Activated CD8-positive, alpha-beta memory T cell treated with anti-CD3 and anti-CD28 coated beads, Interleukin-2, amount 10 ng/mL, durations not matched to agents 7 days and 5 days (primary cell): ENCODE results near the gene LCTL. TPM values are rescaled to one million over a fixed set of nuclear protein-coding genes. Genes with fewer than 3 reads are reported as not detected.

Experiments
- ATAC-seq: fragments of 150-1000 bp; cut with Tn5 transposase; one replicate; pipeline ENCODE4 v1.10.0; 2021; ENCODE audit warnings: moderate library complexity
- CTCF ChIA-PET: fragments of 350-600 bp; sonication (Branson Sonifier 250); formaldehyde crosslinking; loops from one replicate; lab custom pipeline; 2021; ENCODE audit warnings: antibody characterized with exemption; lab: Charles Lee
- DNase-seq: peaks from one replicate; pipeline ENCODE4 v3.0.0-alpha.2; 2020
- H3K27ac Mint-ChIP-seq: one replicate; pipeline ENCODE4 v1.8.0; 2021; ENCODE audit warnings: mild to moderate bottlenecking, mixed read lengths
- H3K27me3 Mint-ChIP-seq: one replicate; pipeline ENCODE4 v1.8.0; 2021; ENCODE audit warnings: mixed read lengths
- H3K36me3 Mint-ChIP-seq: one replicate; pipeline ENCODE4 v1.8.0; 2021; ENCODE audit warnings: mild to moderate bottlenecking, mixed read lengths
- H3K4me1 Mint-ChIP-seq: one replicate; pipeline ENCODE4 v1.8.0; 2021; ENCODE audit warnings: mixed read lengths
- H3K4me3 Mint-ChIP-seq: one replicate; pipeline ENCODE4 v1.8.0; 2021; ENCODE audit warnings: mild to moderate bottlenecking, moderate library complexity, mixed read lengths
- H3K9me3 Mint-ChIP-seq: one replicate; pipeline ENCODE4 v1.8.0; 2022; ENCODE audit warnings: low read depth, mixed read lengths
- total RNA-seq, 2 experiments: library from RNA; stranded (reverse); gene quantifications; one replicate each; pipeline ENCODE4 v1.2.3, GENCODE V29; 2021

LCTL gene
- not detected for total RNA-seq

- Mint-ChIP-seq H3K27ac (no peak within 1 kb of the TSS), H3K9me3 (no peaks in the 10 kb centered on the region), H3K36me3 (no peaks in the 10 kb centered on the region), H3K27me3 (no peaks in the 10 kb centered on the region), H3K4me3 (no peak within 1 kb of the TSS), H3K4me1 (peaks cover 7% of the 10 kb centered on the region)
- DNase-seq (no peak), ATAC-seq (no peak)
- CTCF ChIA-PET: interaction anchor here (1.1 to 1.8 kb wide), 8 partner anchors 9 to 286 kb away, joined by 3 to 5 read pairs (median 4); no protein-coding TSS in a partner anchor
Measured at GRCh38 chr15:66565741-66566144, at the start of gene LCTL. Gene LCTL, minus strand, starts transcription at chr15:66565998. Its CDS starts 633 bp downstream, at chr15:66565365.

DNA sequence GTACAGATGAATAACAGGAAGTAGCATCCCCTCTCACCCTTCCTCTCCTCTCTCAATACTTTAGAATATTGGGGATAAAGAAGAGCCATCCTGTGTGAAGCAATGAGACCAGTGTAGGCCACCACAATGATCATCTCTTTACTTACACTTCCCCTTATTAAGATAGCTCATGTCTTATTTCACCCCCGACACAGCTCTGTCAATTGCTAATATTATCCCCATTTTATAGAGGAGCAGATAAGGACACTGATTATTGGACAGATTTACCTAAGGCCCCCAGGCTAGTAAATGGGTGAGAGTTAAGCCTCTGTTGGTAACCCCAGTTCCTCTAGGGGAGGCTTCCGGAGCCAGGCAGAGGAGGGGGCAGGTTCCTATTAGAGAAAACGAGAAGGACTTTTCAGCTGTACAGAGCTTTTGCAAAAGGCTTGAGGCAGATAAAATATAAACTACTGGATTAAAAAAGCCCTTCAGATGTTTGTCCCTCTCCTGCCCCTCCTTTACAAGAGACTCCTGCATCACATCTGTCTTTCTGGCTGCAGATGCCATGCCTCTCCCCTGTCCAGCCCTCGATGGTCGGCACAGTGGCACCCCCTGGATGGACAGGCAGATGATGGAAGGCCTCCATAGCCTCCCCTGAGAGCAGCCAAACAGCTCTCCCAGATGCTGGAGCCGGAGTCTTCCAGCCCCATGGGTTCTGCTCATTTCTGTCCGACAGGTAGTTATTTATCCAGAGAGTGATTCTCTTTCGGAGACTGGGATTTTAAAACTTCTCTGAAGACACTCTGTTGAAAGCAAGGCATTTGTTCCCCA lies 49.4 kb upstream of the LCTL start:
- CTCF ChIA-PET: interaction anchor here (0.8 to 1.9 kb wide), 3 partner anchors 11 to 236 kb away, joined by 3 to 7 read pairs (median 3); no protein-coding TSS in a partner anchor
- no peak overlapping the region for H3K27ac Mint-ChIP-seq
- H3K27me3 Mint-ChIP-seq: no peaks in the 10 kb centered on the region
- H3K9me3 Mint-ChIP-seq: no peaks in the 10 kb centered on the region
- DNase-seq (no peak), ATAC-seq (no peak)
- peaks cover 9% of the 10 kb centered on the region for H3K4me1 Mint-ChIP-seq
- no peak overlapping the region for H3K4me3 Mint-ChIP-seq
- no peaks in the 10 kb centered on the region for H3K36me3 Mint-ChIP-seq

- Mint-ChIP-seq H3K9me3 (no peaks in the 10 kb centered on the region), H3K4me3 (no peak overlapping the region), H3K27ac (no peak overlapping the region), H3K27me3 (no peaks in the 10 kb centered on the region), H3K36me3 (no peaks in the 10 kb centered on the region), H3K4me1 (peaks cover 9% of the 10 kb centered on the region)
- no peak for DNase-seq
- no peak for ATAC-seq
- CTCF ChIA-PET: interaction anchor here (0.8 to 1.9 kb wide), 3 partner anchors 9 to 237 kb away, joined by 3 to 7 read pairs (median 3); no protein-coding TSS in a partner anchor
Measured at GRCh38 chr15:66614456-66614855, 48.7 kb upstream of the LCTL start.

GRCh38 chr15:66613743-66614142 lies 47.9 kb upstream of the LCTL start:
- peak overlapping the region; percentile 75 for H3K27ac Mint-ChIP-seq
- H3K4me1 Mint-ChIP-seq: peaks cover 9% of the 10 kb centered on the region
- H3K36me3 Mint-ChIP-seq: no peaks in the 10 kb centered on the region
- no peak for ATAC-seq
- no peak for DNase-seq
- H3K4me3 Mint-ChIP-seq: no peak overlapping the region
- CTCF ChIA-PET: interaction anchor here (0.8 to 1.9 kb wide), 2 partner anchors 8 to 238 kb away, joined by 3 to 7 read pairs; no protein-coding TSS in a partner anchor
- H3K27me3 Mint-ChIP-seq: no peaks in the 10 kb centered on the region
- no peaks in the 10 kb centered on the region for H3K9me3 Mint-ChIP-seq

GRCh38 chr15:66611257-66612053 lies 45.7 kb upstream of the LCTL start:
- Mint-ChIP-seq H3K27me3 (peaks cover 2% of the 10 kb centered on the region), H3K4me3 (no peak overlapping the region), H3K9me3 (no peaks in the 10 kb centered on the region), H3K36me3 (no peaks in the 10 kb centered on the region), H3K27ac (no peak overlapping the region), H3K4me1 (no peaks in the 10 kb centered on the region)
- DNase-seq (no peak), ATAC-seq (no peak)
- CTCF ChIA-PET: interaction anchor here (1.2 kb wide), 1 partner anchor 8 kb away, joined by 4 read pairs; no protein-coding TSS in a partner anchor

- Mint-ChIP-seq H3K4me1 (no peaks in the 10 kb centered on the region), H3K27ac (no peak overlapping the region), H3K36me3 (no peaks in the 10 kb centered on the region), H3K27me3 (peaks cover 2% of the 10 kb centered on the region), H3K4me3 (no peak overlapping the region), H3K9me3 (no peaks in the 10 kb centered on the region)
- ATAC-seq: no peak
- CTCF ChIA-PET: interaction anchor here (0.8 to 4.1 kb wide), 4 partner anchors 9 to 253 kb away, joined by 3 to 23 read pairs (median 4); no protein-coding TSS in a partner anchor
- no peak for DNase-seq
Measured at GRCh38 chr15:66609876-66610275, 44.1 kb upstream of the LCTL start.

DNA sequence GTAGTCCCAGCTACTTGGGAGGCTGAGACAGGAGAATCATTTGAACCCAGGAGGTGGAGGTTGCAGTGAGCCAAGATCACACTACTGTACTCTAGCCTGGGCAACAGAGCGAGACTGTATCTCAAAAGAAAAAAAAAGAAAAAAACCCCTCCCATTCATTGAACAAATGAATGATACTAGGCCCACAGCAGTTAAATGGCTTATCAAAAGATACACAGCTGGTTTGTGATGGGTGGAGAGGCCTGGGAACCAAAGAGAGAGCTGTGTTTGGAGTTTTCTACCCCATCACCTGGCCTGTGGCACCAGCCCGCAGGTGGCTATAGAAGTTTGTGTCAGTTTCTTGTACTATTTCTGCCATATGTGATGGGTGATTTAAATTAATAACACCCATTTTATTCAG lies 43.1 kb upstream of the LCTL start:
- no peak overlapping the region for H3K4me3 Mint-ChIP-seq
- H3K4me1 Mint-ChIP-seq: no peaks in the 10 kb centered on the region
- CTCF ChIA-PET: interaction anchor here (0.7 to 4.1 kb wide), 5 partner anchors 10 to 243 kb away, joined by 3 to 23 read pairs (median 3); no protein-coding TSS in a partner anchor
- no peak for ATAC-seq
- H3K36me3 Mint-ChIP-seq: no peaks in the 10 kb centered on the region
- H3K27me3 Mint-ChIP-seq: peaks cover 2% of the 10 kb centered on the region
- no peaks in the 10 kb centered on the region for H3K9me3 Mint-ChIP-seq
- no peak for DNase-seq
- H3K27ac Mint-ChIP-seq: no peak overlapping the region

GRCh38 chr15:66608159-66608558 lies 42.4 kb upstream of the LCTL start:
- H3K4me1 Mint-ChIP-seq: no peaks in the 10 kb centered on the region
- no peaks in the 10 kb centered on the region for H3K36me3 Mint-ChIP-seq
- DNase-seq (no peak), ATAC-seq (no peak)
- H3K9me3 Mint-ChIP-seq: no peaks in the 10 kb centered on the region
- CTCF ChIA-PET: interaction anchor here (0.7 to 4.1 kb wide), 6 partner anchors 11 to 255 kb away, joined by 3 to 23 read pairs (median 3); no protein-coding TSS in a partner anchor
- no peak overlapping the region for H3K4me3 Mint-ChIP-seq
- no peak overlapping the region for H3K27ac Mint-ChIP-seq
- H3K27me3 Mint-ChIP-seq: peaks cover 2% of the 10 kb centered on the region

DNA sequence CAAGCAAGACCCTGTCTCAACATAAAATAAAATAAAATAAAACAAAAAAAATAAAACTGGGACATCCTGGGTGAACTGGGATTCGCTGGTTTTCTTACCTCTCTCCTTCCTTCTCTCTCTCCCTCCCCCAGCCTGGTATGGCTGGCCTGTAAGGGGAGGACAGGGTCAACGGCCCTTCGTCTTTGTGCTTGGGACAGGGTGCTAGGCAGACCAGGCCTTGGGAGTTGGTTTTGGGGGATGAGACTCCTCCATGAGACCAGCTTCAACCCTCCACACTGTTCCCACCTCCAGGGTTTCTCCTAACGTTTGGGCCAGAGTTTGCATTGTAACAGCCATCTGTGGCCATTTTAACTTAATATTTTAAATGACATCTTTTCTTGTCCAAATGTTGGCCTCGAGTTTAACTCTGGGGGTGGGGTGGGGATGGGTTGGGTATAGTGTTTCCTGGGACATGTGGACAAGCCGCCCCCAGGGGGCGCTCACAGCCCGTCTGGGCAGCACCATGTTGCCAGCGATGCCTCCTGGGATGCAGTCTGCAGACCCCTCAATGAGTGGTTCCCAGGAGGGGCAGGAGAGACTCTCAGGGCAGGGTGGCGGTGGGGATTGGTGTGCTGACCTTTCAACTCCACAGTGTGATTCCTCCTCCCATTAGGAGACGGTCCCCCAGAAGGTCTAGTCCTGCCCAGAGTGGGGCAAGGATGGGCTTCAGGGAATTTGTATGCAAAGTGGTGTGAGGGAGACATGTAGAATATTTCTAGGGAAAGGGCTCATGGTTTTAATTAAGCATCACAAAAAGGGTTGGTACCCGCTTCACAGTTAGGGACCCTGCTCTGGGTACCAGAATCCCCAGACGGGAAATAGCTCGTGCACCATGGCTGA lies 37.7 kb upstream of the LCTL start:
- no peaks in the 10 kb centered on the region for H3K36me3 Mint-ChIP-seq
- peaks cover 2% of the 10 kb centered on the region for H3K27me3 Mint-ChIP-seq
- DNase-seq (peak; percentile 70), ATAC-seq (peak; percentile 79)
- H3K4me1 Mint-ChIP-seq: peaks cover under 1% of the 10 kb centered on the region
- H3K27ac Mint-ChIP-seq: no peak overlapping the region
- CTCF ChIA-PET: interaction anchor here (0.6 to 8.1 kb wide), 15 partner anchors 9 to 638 kb away, joined by 3 to 77 read pairs (median 4); no protein-coding TSS in a partner anchor
- H3K9me3 Mint-ChIP-seq: no peaks in the 10 kb centered on the region
- H3K4me3 Mint-ChIP-seq: no peak overlapping the region

- no peak for ATAC-seq
- Mint-ChIP-seq H3K9me3 (no peaks in the 10 kb centered on the region), H3K27me3 (no peaks in the 10 kb centered on the region), H3K36me3 (no peaks in the 10 kb centered on the region), H3K4me1 (peaks cover 9% of the 10 kb centered on the region), H3K4me3 (no peak overlapping the region), H3K27ac (no peak overlapping the region)
- CTCF ChIA-PET: interaction anchor here (8.1 kb wide), 1 partner anchor 249 kb away, joined by 77 read pairs; no protein-coding TSS in a partner anchor
- DNase-seq: no peak
Measured at GRCh38 chr15:66601521-66601920, 35.7 kb upstream of the LCTL start.

DNA sequence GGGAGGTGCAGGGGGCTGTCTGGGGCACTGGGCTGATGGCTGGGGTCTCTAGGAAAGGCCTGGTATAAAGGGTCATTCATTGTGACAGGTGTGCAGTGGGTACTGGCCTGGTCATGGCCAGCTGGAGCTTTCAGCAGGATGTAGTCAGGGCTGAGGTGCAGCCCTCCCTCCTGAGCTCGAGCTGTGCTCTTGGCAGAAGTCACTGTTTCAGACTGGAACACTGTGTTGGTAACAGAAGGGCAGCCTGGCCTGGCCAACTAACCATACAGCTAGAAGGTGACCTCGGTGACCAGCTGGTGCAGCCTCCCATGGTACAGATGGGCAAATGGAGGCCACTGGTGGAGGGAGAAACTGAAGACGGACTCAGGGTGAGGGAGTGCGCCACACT lies 34.4 kb upstream of the LCTL start:
- CTCF ChIA-PET: interaction anchor here (0.7 to 8.1 kb wide), 3 partner anchors 19 to 251 kb away, joined by 3 to 77 read pairs (median 3); no protein-coding TSS in a partner anchor
- no peak for ATAC-seq
- peaks cover 9% of the 10 kb centered on the region for H3K4me1 Mint-ChIP-seq
- H3K36me3 Mint-ChIP-seq: no peaks in the 10 kb centered on the region
- H3K27me3 Mint-ChIP-seq: no peaks in the 10 kb centered on the region
- H3K4me3 Mint-ChIP-seq: no peak overlapping the region
- no peak for DNase-seq
- no peak overlapping the region for H3K27ac Mint-ChIP-seq
- no peaks in the 10 kb centered on the region for H3K9me3 Mint-ChIP-seq

- peaks cover 9% of the 10 kb centered on the region for H3K4me1 Mint-ChIP-seq
- H3K27me3 Mint-ChIP-seq: peaks cover 2% of the 10 kb centered on the region
- ATAC-seq (no peak), DNase-seq (no peak)
- H3K27ac Mint-ChIP-seq: no peak overlapping the region
- H3K36me3 Mint-ChIP-seq: no peaks in the 10 kb centered on the region
- no peaks in the 10 kb centered on the region for H3K9me3 Mint-ChIP-seq
- H3K4me3 Mint-ChIP-seq: no peak overlapping the region
- CTCF ChIA-PET: interaction anchor here (0.6 to 8.1 kb wide), 3 partner anchors 19 to 251 kb away, joined by 3 to 77 read pairs (median 3); no protein-coding TSS in a partner anchor
Measured at GRCh38 chr15:66599536-66600239, 33.9 kb upstream of the LCTL start.
